Stimulated activated CD8-positive, alpha-beta memory T cell treated with anti-CD3 and anti-CD28 coated beads, Interleukin-4, amount 100 ng/mL, for 48 hours (primary cell): Measurements from ENCODE around the gene APOD.
"Not testable (repeated sequence)": the region's sequence is repeated elsewhere in the genome, so short reads cannot be mapped to it uniquely, and the experiment has no call there.

Experiments
- DNase-seq: peaks from one replicate; pipeline ENCODE4 v3.0.0-alpha.2; 2020

Gene APOD

DNA sequence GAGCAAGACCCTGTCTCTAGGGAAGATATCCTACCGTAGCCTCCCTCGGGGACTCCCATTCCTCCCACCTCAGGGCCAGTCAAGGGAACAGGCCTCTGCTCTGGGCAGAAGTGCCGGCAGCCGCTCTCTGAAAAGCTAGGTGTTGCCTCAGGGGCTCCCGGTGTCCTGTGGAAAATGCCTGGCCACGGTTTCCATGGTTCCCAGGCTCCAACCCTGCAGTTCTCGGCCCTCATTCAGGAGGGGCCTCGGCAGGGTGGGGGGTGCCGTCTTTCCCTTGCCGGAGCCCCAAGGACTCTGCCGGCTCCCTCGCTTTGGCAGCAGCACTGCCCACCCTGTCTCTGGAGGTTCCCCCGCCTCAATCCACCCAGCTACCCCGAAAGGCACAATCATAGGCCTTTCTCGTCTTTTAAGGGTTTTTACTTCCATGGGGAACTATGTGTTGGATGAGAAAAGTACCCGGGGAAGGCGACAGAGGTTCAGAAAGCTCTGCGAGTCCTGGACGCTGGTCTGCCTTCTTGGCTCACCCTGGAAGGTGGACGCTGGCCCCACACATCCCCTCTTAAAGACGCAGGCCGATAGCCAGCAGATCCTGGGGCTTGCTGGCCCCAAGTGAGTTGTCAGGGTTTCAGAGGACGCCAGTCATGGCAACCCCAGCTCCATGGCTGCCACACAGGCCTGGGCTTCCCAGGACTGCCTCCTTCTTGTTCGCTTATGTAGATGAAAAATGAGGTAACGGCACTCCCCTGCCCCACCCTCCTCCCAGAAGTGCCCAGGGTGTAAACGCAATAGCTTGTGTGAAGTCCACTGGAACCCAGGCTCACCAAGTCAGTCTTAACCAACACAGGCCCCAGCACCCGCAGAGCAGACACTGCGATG is 34.3 kb upstream of the APOD start:
- DNase-seq = peak; percentile 24

DNA sequence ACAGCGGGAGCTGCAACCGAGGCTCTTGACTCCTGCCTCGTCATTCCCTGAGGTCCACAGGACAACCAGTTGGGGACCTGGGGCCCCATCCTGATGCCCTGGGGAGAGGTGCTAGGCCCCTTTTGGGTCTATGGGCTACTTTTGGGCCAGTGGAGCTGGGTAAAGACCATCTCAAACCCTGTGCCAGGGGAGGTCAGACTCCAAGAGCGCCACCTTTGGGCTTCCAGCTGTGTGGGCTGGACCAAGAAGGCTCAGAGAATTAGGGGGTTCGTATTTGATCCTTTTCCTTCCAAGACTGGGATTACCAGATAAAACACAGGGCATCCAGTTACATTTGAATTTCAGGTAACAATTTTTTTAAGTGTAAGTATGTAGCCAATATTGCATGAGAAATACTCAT is 33.4 kb upstream of the APOD start:
- peak; percentile 22 for DNase-seq

DNA sequence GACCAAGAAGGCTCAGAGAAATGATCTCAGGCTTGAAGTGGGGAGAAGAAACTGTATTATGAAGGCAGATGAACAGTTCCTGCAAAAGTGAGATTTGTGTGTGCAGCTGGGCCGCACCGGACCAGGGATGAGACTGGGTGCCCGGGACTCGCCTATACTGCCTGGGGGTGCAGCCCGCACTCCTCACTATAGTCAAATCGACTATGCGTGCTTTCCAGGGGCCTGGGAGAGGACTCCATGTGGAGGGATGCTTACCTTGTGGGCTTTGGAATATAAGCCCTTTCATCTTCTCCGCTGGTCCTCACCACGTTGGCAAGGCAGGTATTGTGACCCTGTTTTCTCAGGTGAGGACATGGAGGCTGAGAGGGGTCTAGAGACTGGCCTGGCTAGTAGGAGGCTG is 32.9 kb upstream of the APOD start:
- DNase-seq = peak; percentile 25

DNA sequence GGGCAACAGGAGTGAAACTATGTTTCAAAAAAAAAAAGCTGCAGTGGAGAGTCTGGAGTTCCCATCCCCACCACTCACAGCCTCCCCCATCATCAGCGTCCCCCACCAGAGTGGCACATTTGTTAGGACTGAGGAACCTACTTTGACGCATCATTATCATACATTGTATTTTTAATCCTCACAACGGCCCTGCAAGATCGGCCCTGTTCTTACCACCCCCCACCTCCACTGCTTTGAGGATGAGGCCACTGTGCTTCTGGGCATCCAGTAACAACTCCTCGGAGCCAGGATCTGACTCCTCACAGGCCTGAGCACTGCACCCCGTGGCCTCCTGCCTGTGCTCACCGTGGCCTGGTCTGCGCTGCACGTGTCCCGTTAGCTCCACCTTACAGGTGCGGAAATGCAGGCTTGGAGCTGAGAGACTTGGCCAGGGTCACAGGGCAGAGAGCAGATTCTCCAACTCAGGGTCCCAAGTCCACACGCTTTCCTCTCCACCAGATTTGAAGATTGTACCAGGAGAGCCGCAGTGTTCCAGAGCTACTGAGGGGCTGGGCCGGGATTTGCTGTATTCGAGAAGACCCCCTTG is 32.3 kb upstream of the APOD start:
- peak; percentile 19 for DNase-seq

DNA sequence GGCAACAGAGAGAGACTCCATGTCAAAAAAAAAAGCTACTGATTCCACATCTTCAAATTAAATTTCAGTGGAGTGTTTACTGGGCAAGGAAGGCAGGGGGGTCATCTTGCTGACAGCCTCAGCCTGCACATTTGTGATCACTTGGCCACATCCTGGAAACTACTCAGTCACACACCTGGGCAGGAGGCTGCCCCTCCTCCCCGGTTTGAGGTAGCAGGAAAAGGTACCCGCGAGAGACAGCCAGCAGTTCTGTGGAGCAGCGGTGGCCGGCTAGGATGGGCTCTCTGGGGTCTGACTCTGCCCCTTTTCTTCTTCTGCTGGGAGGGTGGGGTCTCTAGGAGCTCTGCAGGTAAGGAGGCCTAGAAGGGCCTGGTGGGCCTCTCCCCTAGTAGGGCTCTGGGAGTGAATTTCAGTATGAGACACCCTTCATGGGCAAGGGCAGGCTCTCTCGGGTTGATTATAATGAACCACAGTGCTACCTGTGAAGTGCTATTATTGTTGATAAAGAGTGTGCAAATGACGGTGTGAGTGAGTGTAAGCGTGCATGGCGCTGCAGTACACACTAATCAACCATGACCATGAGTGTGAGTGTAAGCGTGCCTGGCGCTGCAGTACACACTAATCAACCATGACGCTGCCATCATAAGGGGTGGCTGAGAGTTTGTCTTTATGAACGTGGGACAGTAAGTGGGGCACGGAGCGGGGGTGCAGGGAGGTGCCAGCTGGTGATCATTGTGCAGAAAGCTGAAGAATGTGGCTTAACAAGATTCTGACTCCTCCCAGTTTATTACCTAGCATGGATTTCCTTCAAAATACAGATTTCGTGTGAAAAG is 31.1 kb upstream of the APOD start:
- DNase-seq = peak; percentile 42

DNA sequence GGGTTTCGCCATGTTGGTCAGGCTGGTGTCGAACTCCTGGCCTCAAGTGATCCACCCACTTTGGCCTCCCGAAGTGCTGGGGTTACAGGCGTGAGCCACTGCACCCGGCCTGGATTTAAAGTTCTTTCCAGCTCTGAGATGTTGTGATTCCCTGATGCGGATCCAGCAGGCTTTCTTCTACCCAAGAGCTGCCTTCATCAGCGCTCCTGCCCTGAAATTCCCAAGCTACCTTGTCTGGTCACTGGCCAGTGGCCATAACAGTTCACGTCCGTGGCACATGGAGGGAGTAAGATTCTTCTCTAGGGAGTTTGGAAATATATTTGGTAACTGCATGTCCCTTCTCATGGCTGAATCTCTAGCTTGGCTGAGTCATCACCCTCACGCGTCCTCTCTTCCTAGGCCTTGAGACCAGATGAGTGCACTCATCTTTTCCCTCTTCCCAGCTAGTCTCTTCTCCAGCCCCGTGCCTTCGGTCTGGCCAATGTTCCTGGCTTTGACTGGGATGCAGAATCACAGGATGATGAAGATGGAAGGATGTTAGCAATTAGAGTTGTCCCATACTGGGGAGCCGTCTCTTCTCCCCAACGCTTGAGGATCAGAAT is 29.8 kb upstream of the APOD start:
- peak; percentile 21 for DNase-seq

DNA sequence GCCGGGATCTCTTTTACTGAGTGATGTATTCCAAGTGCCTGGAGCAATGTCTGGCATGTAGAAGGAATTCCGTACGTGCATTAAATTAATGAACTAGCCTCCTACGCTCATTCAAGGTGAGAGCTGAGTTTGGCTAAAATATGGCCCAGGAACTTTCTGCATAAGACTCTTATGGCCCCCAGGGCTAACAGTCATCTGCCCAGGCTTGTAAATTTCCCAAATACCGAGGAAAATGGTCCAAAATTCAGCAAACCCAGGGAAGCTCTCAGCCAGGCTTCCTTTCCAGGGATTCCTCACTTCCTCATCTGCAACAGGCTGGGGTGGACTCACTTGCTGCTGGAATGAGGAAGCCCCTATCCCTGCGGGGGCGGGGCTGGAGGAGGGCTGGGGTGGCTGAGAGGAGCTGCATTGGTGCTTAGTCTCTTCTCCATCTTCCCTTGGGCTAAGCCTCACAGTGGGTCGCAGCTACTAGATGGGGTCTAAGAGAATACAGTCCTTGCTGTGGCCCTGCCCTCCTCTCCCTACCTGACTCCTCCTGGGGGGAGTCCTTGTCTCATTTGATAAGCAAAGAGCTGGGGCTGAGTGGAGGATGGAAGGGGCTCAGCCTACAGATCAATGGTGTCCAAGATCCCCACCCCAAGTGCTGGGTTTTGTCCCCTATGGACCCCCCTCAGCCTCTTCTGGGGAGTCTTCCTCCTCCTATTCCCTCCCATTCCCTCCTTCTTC is 28.5 kb upstream of the APOD start:
- DNase-seq = peak; percentile 21

DNA sequence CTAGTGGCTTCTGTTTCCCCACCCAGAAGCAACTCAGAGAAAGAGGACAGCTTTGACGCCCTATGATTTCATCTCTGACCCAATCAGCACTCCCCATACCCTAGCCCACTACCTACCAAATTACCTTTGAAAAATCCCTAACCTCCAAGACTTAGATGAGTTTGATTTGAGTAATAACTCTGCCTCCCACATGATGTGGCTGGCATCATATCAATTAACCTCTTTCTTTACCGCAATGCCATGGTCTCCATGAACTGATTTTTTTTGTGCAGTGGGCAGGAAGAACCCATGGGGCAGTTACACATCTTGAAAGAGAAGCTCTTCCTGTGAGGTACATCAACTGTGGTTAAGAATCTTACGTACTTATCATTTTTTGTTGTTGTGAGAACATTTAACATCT is 25.5 kb upstream of the APOD start:
- peak; percentile 41 for DNase-seq

DNA sequence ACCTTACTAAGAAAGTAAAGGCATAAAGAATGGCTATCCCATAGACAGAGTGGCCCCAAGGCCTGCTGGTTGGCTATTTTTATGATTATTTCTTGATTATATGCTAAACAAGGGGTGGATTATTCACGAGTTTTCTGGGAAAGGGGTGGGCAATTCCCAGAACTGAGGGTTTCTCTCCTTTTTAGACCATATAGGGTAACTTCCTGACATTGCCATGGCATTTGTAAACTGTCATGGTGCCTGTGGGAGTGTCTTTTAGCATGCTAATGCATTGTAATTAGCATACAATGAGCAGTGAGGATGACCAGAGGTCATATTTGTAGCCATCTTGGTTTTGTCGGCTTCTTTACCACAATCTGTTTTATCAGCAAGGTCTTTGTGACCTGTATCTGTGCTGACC is 18.0 kb upstream of the APOD start:
- DNase-seq = not testable (repeated sequence)

DNA sequence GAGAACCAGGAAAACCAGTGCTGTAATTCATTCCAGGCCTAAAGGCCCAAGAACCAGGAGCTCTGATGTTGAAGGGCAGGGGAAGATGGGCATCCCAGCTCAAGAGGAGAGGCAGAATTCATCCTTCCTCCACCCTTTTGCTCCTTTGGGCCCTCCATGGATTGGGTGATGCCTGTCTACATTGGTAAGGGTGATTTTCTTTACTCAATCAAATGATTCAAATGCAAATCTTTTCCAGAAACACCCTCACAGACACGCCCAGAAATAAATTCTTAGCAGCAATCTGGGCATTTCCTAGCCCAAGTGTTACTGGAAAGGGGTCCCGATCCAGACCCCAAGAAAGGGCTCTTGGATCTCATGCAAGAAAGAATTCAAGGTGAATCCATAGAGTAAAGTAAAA is 17.6 kb upstream of the APOD start:
- DNase-seq = peak; percentile 4

DNA sequence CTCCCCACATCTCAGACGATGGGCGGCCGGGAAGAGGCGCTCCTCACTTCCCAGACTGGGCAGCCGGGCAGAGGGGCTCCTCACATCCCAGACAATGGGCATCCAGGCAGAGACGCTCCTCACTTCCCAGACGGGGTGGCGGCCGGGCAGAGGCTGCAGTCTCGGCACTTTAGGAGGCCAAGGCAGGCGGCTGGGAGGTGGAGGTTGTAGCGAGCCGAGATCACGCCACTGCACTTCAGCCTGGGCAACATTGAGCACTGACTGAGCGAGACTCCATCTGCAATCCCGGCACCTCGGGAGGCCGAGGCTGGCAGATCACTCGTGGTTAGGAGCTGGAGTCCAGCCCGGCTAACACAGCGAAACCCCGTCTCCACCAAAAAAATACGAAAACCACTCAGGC is 16.2 kb upstream of the APOD start:
- DNase-seq = peak; percentile 0

DNA sequence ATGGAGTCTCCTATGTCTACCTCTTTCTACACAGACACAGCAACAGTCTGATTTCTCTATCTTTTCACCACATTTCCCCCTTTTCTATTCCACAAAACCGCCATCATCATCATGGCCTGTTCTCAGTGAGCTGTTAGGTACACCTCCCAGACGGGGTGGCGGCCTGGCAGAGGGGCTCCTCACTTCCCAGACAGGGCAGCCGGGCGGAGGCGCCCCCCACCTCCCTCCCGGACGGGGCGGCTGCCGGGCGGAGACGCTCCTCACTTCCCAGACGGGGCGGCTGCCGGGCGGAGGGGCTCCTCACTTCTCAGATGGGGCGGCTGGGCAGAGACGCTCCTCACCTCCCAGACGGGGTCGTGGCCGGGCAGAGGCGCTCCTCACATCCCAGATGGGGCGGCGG is 15.8 kb upstream of the APOD start:
- not testable (repeated sequence) for DNase-seq

DNA sequence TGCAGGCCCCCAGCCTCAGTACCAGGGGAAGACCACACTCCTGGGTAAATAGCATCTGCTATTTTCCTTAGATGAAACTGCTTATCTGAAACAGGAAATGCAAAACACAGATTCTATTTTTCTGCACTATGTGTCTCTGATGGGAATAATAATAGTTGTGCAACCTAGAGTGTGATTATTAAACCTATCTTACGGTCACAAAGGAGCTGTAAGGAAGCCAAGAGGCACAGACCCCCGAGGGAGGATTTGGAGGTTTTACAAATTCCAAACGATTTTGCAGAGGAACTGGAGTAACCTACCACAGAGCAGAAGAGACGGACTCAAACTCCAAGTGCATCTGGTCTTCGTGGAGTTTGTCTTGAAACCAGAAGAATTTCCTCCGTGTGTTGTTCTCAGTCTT is 14.1 kb upstream of the APOD start:
- DNase-seq = no peak

DNA sequence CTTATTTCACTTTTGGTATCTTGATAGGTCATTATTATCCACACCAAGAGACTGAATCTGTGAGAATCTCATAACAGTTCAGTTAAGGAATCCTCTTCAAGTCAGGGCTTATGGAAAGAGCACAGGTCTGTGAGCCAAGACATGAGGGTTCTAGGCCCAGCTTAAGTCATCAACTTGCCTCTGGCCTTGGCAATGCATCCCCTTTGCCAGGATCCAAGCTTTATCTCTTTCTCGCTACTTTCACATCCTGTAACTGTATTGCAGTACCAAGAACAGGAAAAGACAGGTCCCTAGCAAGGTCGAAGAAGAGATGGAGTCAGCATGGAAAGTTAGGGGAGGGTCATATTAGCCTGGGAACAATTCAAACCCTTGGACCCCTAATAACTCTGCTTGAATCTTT is 13.5 kb upstream of the APOD start:
- peak; percentile 3 for DNase-seq

DNA sequence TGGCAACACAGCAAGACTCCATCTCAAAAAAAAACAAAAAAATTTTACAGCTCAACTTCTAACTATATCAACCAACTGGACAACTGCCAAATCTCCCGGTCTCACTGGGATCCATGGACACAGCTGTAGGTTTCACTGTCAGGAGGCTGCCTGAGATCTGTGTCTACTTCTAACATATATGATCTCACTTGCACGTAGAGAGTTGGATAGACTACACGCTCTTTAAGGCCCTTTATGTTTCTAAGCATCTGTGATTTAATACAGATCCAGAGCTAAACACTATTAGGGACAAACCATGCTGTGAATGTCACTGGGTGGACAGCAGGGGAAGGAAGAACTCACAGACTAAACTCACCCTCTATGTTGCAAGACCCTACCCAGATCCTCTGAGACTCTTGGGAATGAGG is 13.0 kb upstream of the APOD start:
- DNase-seq = peak; percentile 3

DNA sequence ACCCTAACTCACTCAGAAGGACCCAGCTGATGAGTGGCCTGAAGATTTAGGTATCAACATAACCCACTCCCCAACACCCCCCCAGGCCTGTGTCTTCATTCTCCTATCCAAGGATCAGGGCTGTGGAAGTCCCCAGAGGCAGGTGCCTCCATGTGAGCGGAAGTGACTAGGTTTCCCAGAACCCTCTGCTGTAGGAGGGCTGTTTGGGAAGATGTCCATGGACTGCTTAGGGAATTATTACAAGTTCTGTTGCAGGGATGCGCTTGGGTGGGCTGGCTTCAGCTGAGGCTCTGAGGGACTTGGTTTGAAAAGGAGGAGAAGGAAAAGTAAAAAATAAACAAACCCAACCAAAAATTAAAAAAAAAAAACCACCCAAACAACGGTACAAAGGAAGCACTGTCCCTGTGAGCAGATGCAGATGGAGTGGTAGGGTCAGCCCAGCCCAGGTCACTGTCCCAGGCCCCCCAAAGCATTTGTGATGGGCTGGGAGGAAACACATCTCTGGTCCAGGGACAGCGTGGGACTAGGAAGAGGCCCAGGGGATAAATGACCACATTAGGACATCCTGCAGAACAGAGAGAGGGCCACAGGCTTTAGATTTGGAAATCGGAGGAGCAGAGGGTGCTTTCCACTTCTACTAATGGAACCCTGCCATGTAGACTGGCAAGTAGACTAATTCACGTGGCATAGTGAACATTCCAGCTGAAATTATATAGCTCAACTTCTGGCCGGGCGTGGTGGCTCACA is 12.2 kb upstream of the APOD start:
- DNase-seq = no peak

DNA sequence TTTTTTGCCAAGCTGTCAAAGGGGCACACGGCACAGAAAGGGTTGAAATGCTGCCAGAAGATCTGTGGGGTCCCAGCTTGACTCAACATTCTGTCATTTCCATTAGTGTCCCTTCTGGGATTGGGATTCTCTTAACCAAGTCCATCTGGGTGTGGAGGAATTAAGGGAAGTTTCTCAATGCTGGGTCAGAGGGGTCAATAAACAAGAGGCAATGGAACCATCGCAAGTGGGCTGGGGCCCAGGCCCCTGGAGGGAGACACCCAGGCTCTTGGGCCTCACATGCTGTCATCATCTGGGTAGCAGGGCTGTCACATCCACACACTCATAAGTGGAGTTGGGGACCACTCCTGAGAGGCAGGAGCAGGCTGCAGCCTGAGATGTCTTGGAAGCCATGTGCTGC is 8.1 kb upstream of the APOD start:
- DNase-seq = no peak

DNA sequence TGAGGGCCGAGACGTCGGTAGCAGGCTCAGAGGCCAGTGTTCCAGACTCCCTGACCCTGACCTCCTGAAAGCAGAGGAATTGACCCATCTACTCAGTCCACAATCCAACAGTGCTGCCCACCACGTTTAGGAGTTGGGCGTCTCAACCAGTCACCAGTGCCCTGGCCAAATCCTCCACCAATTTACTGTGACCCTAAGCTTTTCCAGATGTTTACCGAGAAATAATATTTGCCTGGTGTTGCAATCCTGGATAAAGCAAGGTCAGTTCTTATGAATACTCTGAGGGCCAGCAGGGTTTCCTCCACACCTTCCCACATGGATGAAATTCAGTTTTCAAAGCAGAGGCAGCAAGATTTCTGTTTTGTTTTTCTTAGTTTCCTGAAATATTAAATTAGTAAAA is 7.5 kb upstream of the APOD start:
- DNase-seq = no peak

DNA sequence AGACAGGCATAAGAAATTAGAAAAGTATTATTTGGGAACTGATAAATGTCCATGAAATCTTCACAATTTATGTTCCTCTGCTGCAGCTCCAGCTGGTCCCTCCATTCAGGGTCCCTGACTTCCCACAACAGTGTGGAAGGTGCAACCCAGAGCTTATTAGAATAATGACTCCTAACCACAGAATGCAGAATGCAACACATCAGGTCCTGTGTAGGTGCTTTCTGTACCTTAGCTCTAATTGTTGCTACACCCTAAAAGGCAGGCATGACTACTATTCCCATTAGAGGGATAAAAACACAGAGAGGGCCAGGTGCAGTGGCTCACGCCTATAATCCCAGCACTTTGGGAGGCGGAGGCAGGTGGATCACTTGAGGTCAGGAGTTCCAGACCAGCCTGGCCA is 6.6 kb upstream of the APOD start:
- DNase-seq = not testable (repeated sequence)

DNA sequence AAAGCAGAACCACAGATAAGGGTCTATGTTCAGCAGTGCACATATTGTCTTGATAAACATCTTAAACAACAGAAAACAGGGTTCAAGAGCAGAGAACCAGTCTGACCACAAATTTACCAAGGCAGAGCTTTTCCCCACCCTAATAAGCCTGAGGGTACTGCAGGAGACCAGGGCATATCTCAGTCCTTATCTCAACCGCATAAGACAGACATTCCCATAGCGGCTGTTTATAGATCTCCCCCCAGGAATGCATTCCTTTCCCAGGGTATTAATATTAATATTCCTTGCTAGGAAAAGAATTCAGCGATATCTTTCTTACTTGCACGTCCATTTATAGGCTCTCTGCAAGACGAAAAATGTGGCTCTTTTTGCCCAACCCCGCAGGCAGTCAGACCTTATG is 6.1 kb upstream of the APOD start:
- DNase-seq = not testable (repeated sequence)

DNA sequence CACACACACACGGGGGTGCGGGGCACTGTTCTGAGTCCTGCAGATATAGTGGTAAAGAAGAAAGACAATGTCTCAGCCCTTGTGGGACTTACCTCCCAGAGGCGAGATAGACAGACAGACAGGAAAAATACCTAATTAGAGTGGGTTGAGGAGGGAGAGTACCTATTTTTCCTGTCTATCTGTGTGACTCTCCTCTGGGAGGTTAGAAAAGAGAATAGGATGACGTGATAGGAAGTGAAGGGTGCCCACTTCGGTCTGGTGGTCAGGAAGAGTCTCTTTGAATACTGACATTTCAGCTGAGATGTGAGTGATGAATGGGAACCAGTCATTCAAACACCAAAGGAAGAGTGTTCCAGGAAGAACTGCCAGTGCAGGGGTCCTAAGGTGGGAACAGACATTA is 4.1 kb upstream of the APOD start:
- no peak for DNase-seq

DNA sequence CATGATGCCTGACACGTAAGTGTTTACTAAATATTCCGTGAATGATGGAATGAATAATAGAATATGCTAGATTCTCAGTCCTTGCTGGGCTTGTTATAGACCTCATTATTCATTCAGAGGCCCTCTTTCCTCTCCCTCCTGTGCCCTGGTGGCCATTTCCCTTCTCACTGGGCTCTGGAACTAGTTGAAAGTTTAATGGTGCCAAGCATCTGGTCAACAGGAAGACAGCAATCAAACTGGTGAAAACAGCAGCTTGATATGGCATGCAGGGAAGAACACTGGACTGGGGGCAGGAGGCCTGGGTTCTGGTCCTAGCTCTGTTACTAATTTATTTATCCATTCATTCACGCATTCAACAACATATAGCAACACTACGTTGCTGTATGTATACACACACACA is 3.7 kb upstream of the APOD start:
- no peak for DNase-seq
